Adrenal gland (tissue), 5 donors: ENCODE data around the gene DPP10.

ENCODE experiments used
- POLR2A ChIP-seq, 2 donors: fragments of 450-650 bp; IDR thresholded peaks; one replicate each; pipeline ENCODE4 v1.6.1; 2017; ENCODE audit warnings: antibody characterized with exemption in 2 of 2, mild to moderate bottlenecking in 2 of 2, moderate library complexity in 1 of 2
- TF ChIP-seq, protein P1 (sequence below), 6 experiments: fragments of 450-650 bp in 4 of 6; fragments of 200-600 bp in 2 of 6; sonication (generic) in 1 of 6; IDR thresholded peaks; 1 replicate in 5 of 6; 2 replicates in 1 of 6; pipeline versions ENCODE4 v1.5.1 to v1.8.0; 2016 to 2021; ENCODE audit warnings: antibody characterized with exemption in 6 of 6, mild to moderate bottlenecking in 2 of 6, moderate library complexity in 1 of 6
- donor health status: DM: no; HTN: no; CAD: no.

DNA sequence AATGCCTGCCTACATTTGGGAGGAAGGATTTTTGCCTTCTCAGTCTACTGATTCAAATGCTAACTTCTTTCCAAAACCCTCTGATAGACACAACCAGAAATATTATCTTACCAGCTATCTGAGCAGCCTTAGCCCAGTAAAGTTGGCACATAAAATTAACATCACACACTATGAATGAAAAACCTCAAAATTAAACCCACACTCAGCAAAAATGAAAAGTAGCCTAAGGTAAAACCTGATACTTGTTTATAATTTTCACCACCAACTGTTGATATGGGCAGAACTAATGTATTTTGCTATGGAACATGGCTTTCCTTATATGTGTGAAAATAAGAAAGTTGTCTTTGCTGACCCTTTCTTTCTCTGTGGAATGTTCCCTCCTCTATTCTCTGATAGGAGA is 226.0 kb downstream of the DPP10 start:
- TF ChIP-seq, protein P1, sequence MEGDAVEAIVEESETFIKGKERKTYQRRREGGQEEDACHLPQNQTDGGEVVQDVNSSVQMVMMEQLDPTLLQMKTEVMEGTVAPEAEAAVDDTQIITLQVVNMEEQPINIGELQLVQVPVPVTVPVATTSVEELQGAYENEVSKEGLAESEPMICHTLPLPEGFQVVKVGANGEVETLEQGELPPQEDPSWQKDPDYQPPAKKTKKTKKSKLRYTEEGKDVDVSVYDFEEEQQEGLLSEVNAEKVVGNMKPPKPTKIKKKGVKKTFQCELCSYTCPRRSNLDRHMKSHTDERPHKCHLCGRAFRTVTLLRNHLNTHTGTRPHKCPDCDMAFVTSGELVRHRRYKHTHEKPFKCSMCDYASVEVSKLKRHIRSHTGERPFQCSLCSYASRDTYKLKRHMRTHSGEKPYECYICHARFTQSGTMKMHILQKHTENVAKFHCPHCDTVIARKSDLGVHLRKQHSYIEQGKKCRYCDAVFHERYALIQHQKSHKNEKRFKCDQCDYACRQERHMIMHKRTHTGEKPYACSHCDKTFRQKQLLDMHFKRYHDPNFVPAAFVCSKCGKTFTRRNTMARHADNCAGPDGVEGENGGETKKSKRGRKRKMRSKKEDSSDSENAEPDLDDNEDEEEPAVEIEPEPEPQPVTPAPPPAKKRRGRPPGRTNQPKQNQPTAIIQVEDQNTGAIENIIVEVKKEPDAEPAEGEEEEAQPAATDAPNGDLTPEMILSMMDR (IDR thresholded peaks at IDR 0.05): no peak
- no peak for TF ChIP-seq POLR2A (IDR thresholded peaks at IDR 0.05)
